Loucy (cell line): ENCODE measurements around the gene ANKRD10.

Experiments
- H2AFZ ChIP-seq: fragments of 200-600 bp; sonication (generic); 2 replicates; pipeline ENCODE4 v1.6.0; 2016; ENCODE audit warnings: antibody characterized with exemption, mild to moderate bottlenecking, low read length, moderate library complexity
- H3F3A ChIP-seq: fragments of 200-600 bp; 2 replicates; pipeline ENCODE4 v1.6.0; 2016; ENCODE audit warnings: antibody characterized with exemption, low read depth, mild to moderate bottlenecking
- H3K27me3 ChIP-seq: fragments of 200-600 bp; sonication (generic); 2 replicates; pipeline ENCODE4 v1.6.1; 2014; ENCODE audit warnings: low read length, mild to moderate bottlenecking; ENCODE audit not compliant: insufficient read depth, poor library complexity, severe bottlenecking
- H3K36me3 ChIP-seq: fragments of 200-600 bp; sonication (generic); 2 replicates; pipeline ENCODE4 v1.6.1; 2016; ENCODE audit warnings: low read length; ENCODE audit not compliant: insufficient read depth
- H3K4me1 ChIP-seq: fragments of 200-600 bp; sonication (generic); 2 replicates; pipeline ENCODE4 v1.5.1; 2014; ENCODE audit warnings: low read length, mild to moderate bottlenecking; ENCODE audit not compliant: insufficient read depth, poor library complexity, severe bottlenecking
- H3K4me2 ChIP-seq: fragments of 200-600 bp; sonication (generic); 2 replicates; pipeline ENCODE4 v1.6.0; 2014; ENCODE audit warnings: antibody characterized with exemption, low read length, low read depth, mild to moderate bottlenecking; ENCODE audit not compliant: poor library complexity, severe bottlenecking
- H3K4me3 ChIP-seq: fragments of 200-600 bp; sonication (generic); 2 replicates; pipeline ENCODE4 v1.5.1; 2014; ENCODE audit warnings: low read length, mild to moderate bottlenecking, mixed read lengths; ENCODE audit not compliant: poor library complexity, severe bottlenecking
- H3K79me2 ChIP-seq: fragments of 200-600 bp; sonication (generic); 2 replicates; pipeline ENCODE4 v1.6.1; 2014; ENCODE audit warnings: low read length; ENCODE audit not compliant: insufficient read depth
- H3K9ac ChIP-seq: fragments of 200-600 bp; sonication (generic); 2 replicates; pipeline ENCODE4 v1.6.0; 2014; ENCODE audit warnings: mild to moderate bottlenecking, low read depth, low read length, moderate library complexity; ENCODE audit not compliant: poor library complexity, severe bottlenecking
- H3K9me2 ChIP-seq: fragments of 200-600 bp; sonication (generic); replicated peaks from 2 replicates; pipeline ENCODE4 v1.6.1; 2016; ENCODE audit warnings: low read depth, low read length, mixed read lengths
- H3K9me3 ChIP-seq: fragments of 200-600 bp; sonication (generic); 2 replicates; pipeline ENCODE4 v1.6.1; 2014; ENCODE audit warnings: mild to moderate bottlenecking, antibody characterized with exemption, low read length, low read depth; ENCODE audit not compliant: insufficient read depth
- H4K20me1 ChIP-seq: fragments of 200-600 bp; sonication (generic); 2 replicates; pipeline ENCODE4 v1.6.0; 2014; ENCODE audit warnings: antibody characterized with exemption, low read length, mild to moderate bottlenecking; ENCODE audit not compliant: insufficient read depth, poor library complexity, severe bottlenecking
- EZH2phosphoT487 ChIP-seq: fragments of 200-600 bp; IDR thresholded peaks from 2 replicates; pipeline ENCODE4 v1.6.1; 2018; ENCODE audit warnings: antibody characterized with exemption, mild to moderate bottlenecking, moderate library complexity, borderline replicate concordance
- TF ChIP-seq, protein P1 (sequence below): fragments of 200-600 bp; sonication (generic); conservative IDR thresholded peaks from 2 replicates; pipeline ENCODE4 v1.5.1; 2014; ENCODE audit warnings: mild to moderate bottlenecking, antibody characterized with exemption, low read length

The ANKRD10 gene

DNA sequence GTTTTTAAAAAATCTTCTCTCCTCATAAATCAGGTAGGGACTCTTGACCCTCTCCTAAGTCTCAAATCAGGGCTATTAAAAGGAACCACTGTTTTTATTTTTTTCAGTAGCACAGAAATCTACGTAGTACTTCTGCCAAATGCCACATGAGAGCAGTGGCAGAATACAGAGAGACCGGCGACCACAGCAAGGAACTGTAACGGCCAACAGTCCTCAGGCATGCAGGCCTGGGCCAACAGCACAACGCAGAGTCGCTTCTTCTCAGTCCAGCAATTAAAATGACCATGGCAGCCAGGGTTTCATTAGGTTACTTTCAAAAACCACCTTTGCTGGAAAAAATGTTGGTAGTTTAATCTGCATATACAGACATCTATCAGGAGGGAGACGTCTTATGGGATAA lies 34.2 kb downstream of the ANKRD10 start:
- Histone ChIP-seq H4K20me1 (no peaks in the 10 kb centered on the region), H3K79me2 (no peaks in the 10 kb centered on the region), H3K27me3 (no peaks in the 10 kb centered on the region), H3K4me3 (no peak overlapping the region), H3F3A (no peaks in the 10 kb centered on the region), H2AFZ (no peak overlapping the region), H3K4me2 (no peak overlapping the region), H3K9ac (no peak overlapping the region), H3K9me2 (no peaks in the 10 kb centered on the region), H3K36me3 (no peaks in the 10 kb centered on the region), H3K9me3 (no peaks in the 10 kb centered on the region), H3K4me1 (no peaks in the 10 kb centered on the region)
- TF ChIP-seq, protein P1, sequence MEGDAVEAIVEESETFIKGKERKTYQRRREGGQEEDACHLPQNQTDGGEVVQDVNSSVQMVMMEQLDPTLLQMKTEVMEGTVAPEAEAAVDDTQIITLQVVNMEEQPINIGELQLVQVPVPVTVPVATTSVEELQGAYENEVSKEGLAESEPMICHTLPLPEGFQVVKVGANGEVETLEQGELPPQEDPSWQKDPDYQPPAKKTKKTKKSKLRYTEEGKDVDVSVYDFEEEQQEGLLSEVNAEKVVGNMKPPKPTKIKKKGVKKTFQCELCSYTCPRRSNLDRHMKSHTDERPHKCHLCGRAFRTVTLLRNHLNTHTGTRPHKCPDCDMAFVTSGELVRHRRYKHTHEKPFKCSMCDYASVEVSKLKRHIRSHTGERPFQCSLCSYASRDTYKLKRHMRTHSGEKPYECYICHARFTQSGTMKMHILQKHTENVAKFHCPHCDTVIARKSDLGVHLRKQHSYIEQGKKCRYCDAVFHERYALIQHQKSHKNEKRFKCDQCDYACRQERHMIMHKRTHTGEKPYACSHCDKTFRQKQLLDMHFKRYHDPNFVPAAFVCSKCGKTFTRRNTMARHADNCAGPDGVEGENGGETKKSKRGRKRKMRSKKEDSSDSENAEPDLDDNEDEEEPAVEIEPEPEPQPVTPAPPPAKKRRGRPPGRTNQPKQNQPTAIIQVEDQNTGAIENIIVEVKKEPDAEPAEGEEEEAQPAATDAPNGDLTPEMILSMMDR, result no peak
- no peak for TF ChIP-seq EZH2phosphoT487

GRCh38 chr13:110879482-110879881 lies 35.4 kb downstream of the ANKRD10 start:
- Histone ChIP-seq H2AFZ (no peak overlapping the region), H3K9me3 (no peaks in the 10 kb centered on the region), H3K79me2 (no peaks in the 10 kb centered on the region), H3K27me3 (no peaks in the 10 kb centered on the region), H3K9me2 (no peaks in the 10 kb centered on the region), H3K9ac (no peak overlapping the region), H3K4me1 (peaks cover 6% of the 10 kb centered on the region), H3K4me3 (no peak overlapping the region), H4K20me1 (no peaks in the 10 kb centered on the region), H3K4me2 (no peak overlapping the region), H3K36me3 (no peaks in the 10 kb centered on the region), H3F3A (no peaks in the 10 kb centered on the region)
- no peak for TF ChIP-seq EZH2phosphoT487
- TF ChIP-seq, protein P1, result no peak

DNA sequence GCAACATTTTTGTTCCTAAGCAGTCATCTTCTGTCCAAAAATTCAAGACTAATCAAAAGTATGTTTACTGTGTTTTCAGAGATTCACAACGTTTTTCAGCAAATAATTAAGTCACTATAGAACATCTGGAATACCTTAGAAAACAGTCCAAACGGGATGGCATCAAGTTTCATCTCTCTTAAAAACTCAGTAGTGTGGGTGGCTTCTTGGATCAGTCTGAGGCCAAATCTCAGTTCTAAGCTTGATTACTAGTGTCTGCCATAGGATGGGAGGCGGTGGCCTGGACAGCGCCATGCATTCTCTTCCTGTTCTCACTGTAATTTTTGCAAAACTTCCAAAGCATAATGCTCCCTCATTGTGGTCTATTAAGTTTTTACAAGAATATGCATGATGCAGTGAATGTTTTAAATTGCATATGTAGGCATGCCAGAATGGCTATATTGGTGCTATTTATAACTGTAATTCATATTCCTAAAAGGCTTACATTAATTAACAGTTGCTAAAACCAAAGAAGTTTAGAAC lies 37.1 kb downstream of the ANKRD10 start:
- no peak overlapping the region for H2AFZ ChIP-seq
- H4K20me1 ChIP-seq, result no peaks in the 10 kb centered on the region
- no peaks in the 10 kb centered on the region for H3K36me3 ChIP-seq
- H3K79me2 ChIP-seq, result no peaks in the 10 kb centered on the region
- no peak overlapping the region for H3K9ac ChIP-seq
- no peaks in the 10 kb centered on the region for H3F3A ChIP-seq
- peaks cover 6% of the 10 kb centered on the region for H3K4me1 ChIP-seq
- no peaks in the 10 kb centered on the region for H3K9me2 ChIP-seq
- H3K27me3 ChIP-seq, result no peaks in the 10 kb centered on the region
- no peak for TF ChIP-seq EZH2phosphoT487
- TF ChIP-seq, protein P1, result no peak
- no peaks in the 10 kb centered on the region for H3K9me3 ChIP-seq
- no peak overlapping the region for H3K4me2 ChIP-seq
- no peak overlapping the region for H3K4me3 ChIP-seq
